ENCODE results near the gene CEP89.
"Not testable (repeated sequence)": the region's sequence is repeated elsewhere in the genome, so short reads cannot be mapped to it uniquely, and the experiment has no call there.

Gene CEP89

GRCh38 chr19:32833388-32833787 is 138.4 kb downstream of the CEP89 start:
- not testable (repeated sequence) for DNase-seq (ENCODE audit: low read depth)

GRCh38 chr19:32832825-32833224 is 138.9 kb downstream of the CEP89 start:
- not testable (repeated sequence) for DNase-seq (ENCODE audit: low read depth)

DNA sequence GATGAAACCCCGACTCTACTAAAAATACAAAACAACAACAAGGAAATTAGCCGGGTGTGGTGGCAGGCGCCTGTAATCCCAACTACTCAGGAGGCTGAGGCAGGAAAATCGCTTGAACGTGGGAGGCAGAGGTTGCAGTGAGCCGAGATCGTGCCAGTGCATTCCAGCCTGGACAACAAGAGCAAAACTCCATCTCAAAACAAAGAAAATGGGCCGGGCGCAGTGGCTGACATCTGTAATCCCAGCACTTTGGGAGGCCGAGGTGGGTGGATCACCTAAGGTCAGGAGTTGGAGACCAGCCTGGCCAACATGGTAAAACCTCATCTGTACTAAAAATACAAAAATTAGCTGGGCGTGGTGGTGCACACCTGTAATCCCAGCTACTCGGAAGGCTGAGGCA is 139.7 kb downstream of the CEP89 start:
- DNase-seq (ENCODE audit: low read depth), result not testable (repeated sequence)

- no peak for DNase-seq (ENCODE audit: low read depth)
These were observed 140.1 kb downstream of the CEP89 start for GRCh38 chr19:32831611-32832010.

GRCh38 chr19:32830231-32831014 is 141.3 kb downstream of the CEP89 start:
- DNase-seq (ENCODE audit: low read depth), result peak; percentile 30

- no peak for DNase-seq (ENCODE audit: low read depth)
These were observed 142.3 kb downstream of the CEP89 start for GRCh38 chr19:32829345-32829896.

DNA sequence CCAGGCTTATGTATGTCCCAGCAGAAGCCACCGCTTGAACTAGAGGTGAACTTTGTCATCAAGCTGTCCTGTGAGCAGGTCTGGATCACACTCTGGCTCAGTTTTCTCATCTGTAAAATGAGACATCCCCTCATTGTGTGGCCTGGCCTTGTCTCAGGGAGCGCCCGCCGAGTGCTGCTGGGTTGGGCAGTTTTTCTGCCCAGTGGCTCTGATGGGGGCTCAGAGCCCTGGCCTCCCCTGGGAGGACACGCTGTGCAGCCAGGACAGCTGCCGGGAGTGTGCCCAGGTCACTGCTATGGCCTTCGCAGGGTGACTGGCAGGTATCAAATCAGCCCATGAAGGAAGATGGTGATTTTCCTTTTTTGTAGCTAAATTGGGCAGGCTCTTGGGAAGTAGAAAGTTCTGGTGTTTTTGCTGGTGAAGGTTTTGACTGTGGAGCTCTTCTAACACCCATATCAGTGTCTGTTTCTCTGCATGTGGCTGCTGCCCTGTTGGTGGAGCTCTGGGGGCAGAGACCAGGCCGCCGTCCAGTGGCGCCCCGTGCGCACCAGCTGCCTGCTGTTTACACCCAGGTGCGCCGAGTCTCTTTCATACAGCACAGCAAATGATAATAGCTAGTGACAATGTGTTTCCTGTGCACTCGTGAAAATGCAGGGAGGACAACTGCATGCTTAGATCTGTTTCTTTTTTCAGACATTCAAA is 143.0 kb downstream of the CEP89 start:
- DNase-seq (ENCODE audit: low read depth), result no peak

DNA sequence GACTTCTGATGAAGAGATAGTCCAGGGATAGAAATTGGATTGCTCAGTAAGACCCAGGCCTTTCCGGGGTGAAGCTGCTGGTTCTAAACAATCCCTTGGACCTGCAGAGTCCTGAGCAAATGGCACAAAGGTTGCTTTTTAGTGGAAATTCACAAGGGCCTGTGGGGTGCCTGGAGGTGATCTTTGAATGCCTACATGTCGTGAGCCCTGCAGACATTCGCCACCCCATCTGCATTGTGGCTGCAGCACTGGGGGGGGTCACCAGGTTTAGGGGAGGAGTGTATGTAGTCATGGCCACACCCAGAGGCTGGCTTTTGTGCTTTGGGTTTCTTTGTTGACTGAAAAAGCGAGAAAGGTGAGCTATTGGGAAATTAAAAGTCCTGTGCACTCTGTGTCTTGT is 143.6 kb downstream of the CEP89 start:
- no peak for DNase-seq (ENCODE audit: low read depth)

Data from stromal cell of bone marrow (primary cell).